ENCODE measurements around the gene UVSSA.

The UVSSA gene

DNA sequence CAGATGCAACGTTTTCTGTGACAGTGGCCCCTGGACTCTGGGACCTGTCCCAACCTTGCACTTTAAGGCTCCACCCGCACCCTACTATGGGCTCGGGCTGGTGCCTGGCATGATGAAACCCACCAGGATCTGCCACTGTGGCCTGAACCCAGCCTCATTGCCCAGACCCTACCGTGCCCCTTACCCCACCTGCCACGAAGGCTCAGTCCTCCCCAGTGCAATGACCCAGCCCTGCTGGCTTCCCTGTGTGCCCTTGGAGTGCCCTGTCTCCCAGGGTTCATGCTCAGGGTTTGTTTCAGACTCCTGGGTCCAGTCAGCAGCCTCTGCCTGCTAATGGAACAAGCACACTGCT, 3.1 kb downstream of the UVSSA start:
- DNase-seq, result no peak

DNA sequence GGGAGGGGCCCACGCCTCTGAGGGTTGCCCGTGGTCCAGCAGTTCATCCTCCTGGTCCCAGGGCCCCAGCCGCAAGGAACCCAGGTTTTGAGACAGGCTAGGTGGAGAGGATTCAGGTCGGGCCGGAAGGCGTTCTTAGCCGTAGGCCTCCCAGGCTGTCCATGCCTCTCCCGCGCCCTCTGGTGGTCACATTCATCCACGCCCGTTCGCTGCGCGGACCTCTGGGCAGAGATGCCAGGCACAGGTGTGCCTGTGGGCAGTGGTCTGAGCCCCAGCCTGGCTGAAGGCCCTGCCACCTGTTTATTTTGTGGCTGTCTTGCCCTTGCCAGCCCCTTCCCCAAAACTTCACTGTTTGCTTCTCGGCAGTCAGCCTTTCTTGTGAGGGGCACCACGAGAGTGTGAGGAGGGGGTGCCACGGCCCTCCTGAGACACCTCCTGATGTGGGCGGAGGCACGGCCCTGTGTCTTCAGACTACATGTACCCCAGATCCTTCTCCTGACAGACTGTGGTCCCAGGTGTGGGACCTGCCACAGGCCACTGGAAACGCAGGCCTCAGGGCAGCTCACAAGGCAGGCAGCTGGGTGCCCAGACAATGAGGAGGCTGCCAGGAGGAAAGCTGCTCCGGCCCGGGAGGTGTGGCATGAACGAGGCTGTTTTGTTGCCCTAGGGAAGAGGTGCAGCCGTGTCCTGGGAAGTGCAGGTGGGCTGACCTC, 5.0 kb downstream of the UVSSA start:
- peak; percentile 72 for DNase-seq

DNA sequence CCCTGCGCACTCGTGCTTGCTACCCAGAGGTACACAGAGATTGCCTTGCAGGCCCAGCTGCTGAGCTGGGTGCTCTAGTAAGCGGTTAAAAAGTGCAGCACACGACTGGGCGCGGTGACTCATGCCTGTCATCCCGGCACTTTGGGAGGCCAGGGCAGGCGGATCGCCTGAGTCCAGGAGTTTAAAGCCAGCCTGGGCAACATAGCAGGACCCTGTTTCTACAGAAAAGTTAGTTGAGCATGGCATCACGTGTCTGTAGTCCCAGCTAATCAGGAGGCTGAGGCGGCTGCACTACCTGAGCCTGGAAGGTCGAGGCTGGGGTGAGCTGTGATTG, 5.5 kb downstream of the UVSSA start:
- no peak for DNase-seq

DNA sequence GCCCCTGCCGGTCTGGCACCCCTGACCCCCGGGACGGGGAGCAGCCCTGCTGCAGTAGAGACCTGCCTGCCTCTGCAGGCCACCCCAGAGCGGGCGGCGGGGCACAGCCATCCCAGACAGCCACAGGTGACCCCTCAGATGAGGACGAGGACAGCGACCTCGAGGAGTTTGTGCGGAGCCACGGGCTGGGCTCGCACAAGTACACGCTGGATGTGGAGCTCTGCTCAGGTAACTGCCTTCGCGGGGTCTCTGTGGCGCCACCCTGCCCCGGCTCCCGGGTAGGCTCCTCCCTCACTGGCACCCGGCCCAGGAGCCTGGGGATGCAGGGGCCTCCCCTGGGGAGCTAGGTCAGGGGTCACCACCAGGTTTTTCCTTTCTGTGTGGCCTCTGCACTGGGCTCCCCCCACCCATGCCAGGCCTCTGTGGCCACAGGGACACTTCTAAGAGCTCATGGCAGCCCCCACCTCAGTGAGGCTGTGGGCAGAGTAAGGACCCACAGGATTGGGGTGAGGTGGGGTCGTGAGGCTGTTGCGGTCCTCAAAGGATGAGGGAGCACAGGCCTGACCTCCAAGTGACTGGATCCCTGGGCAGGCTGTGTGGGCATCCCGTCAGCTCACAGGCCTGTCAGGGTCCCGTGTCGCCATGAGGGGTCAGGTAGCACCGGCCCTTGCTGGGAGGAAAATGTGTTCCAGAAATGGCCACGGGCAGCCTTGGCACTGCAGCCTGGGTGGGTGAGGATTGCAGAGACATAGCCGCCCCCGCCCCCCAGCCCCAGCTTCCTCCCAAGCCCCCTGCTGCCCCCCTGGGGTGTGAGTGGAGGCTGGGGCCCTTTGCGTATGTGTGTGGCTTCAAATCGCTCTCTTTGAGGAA, 6.4 kb downstream of the UVSSA start:
- DNase-seq, result no peak

DNA sequence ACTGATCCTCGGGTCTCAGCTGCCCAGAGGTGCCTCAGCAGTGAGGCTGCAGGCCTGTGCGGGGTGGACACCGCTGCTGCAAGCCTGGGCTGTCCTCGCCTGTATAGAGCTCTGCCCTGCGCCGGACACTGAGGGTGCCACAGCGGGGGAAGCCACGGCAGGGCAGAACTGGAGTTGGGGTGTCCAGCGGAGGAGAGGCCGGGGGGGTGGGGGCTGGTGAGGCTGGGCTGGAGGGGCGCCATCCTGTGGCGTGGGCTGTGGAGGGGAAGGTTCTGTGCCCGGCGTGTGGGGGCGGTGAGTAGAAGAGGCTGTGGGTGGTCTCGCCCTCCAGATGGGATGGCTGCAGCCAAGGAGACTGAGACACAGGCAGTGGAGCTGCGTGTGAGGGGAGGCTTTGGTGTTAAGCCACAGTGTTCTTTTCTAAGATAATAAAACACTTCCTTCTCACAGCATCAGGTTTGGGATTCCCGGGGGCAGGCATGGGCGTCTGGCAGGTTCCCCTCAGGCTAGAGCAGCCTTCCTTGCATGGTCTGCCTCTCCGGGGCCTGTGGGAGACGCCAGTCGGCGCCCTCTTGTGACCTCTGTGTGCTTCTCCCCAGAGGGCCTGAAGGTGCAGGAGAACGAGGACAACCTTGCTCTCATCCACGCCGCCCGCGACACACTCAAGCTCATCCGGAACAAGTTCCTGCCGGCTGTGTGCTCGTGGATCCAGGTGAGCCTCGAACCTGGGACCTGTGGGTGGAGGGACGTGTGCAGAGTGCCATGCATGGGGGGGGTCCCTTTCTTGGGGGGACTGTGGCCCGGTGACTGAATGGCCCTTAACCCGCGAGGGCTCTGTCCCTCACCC, 7.4 kb downstream of the UVSSA start:
- no peak for DNase-seq

DNA sequence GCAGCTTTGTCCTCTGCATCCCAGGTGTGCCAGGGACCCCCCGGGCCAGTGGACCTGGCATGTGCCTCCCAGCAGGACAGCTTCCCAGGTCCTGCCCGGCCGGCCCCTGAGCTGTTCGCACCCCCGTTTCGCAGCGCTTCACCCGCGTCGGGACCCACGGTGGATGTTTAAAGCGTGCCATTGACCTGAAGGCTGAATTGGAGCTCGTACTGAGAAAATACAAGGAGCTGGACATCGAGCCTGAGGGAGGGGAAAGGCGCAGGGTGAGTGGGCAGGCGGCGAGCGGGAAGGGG, 7.9 kb downstream of the UVSSA start:
- no peak for DNase-seq

DNA sequence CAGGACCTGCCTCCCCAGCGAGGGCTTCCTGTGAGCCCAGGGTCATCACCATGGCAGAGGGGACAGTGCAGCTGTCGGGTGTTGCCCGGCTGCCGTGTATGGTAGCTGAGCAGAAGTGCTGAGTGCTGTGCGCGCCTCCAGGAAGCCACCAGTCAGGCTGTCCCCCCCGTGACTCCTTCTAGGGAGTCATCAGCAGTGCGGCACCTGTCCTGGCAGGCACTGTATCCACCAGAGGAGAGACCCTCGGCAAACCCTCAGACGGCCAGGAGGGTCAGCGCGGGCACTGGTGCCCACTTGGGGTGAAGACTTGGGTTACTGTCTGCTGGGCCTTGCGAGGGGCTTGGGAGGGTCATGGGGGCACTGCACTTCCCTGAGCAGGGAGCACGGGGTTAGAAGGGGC, 8.4 kb downstream of the UVSSA start:
- no peak for DNase-seq

DNA sequence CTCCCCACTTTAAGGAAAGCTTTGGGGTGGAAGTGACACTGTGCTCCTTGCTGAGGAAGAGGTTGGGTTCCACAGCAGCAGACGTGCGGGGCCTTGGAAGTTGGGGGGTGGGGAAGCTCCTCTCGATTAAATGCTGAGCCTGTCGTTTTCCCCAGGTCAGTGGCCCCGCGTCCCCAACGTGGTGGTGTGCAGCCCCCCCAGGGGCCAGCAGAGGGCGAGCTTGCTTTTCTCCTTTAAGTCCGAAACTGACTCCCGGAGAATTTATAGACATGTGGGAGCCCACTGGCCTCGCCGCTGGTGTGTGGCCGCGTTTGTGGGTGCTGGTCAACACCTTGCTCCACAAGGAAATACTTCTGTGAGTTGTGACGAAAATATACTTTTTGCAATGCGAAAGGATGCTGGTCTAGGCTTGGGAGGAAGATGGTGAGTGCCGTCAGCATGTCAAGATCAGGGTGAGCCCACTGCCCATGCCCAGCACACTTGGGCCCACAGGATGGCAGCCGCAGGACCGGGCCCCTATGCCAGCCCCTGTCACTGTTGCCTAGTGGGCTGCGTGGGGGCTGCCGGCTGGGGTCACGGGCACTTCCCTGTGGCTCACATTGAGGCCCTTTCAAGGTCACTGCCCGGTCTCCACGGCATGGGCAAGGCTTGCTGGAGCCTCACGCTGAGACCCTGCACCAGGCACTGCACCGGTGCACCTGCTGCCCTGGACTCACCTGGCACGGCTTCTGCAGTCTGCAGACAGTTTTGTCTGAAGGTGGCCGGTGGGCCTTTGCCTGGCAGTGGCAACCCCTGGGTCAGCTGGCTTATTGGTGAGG, 9.4 kb downstream of the UVSSA start:
- peak; percentile 43 for DNase-seq

DNA sequence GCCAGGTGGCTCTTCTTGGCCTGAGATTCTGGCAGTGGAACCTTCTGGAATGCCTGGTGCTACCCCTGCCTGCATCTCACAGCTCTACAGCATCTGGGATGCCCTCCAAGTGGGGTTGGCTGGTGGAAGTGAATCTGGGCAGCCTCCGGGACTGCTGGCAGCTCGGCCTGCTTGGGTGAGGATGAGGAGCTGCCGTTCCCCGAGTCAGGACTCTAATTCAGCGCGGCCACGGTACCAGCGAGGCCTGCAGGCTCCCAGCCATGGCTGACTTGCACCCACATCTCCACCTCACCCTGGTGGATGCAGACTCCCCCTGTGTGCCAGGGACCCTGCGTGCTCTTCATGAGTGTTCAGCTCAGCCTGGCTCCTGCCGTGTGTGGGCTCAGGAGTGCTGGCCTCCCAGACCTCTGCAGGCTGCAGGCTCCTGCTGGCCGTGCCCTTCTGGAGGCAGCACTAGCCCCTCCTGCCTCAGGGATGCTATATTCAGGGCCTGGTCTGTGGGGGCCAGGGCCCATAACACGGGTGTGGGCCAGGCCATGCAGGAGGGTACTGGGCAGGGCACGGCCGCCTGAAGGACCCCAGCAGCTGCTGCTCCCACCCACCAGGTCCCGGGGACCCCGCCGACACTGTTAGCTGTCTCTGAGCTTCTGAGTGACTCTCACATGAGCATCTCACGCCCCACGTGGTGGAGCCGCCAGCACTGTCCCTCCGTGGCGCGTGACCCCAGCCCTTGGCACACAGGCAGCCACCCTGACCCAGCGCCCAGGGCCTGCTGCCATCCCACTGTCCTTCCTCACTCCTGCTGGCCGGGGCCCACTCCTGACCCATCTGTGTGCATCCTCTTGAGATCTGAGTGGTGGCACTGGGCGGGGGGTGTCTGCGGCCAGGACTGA, 10.6 kb downstream of the UVSSA start:
- DNase-seq, result no peak

DNA sequence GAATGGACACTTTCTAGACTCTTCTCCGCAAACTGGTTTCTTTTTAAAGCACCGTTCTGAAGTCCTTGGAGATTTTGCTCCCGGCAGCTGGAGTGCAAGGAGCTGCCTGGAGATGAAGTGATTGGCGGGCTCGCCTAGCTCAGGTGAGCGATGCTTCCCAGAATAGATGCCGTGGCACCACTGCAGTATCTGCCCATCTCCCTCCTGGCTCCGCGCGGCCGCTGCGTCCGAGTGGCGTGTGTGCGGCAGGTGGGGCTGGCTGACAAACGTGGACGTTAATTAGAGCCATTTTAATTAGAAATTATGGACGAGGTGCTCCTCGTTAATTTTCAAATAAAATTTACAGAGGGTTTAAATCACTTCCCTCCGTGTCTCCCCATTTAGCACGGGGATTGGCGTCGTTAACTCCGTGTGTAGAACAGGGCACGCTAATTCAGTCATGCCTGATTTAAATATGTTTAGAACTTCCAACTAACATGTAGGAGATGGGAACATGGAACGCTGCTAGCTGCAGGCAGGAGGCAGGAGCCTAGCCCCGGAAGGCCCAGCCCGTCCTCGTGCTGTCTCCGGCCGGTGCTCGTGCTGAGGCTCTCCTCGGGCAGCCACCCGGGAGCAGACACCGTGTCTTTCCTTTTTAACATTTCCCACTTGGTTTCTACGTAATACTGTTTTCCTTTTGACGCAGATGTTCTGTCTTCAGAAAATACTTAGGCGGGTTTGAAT, 11.6 kb downstream of the UVSSA start:
- DNase-seq, result no peak

DNA sequence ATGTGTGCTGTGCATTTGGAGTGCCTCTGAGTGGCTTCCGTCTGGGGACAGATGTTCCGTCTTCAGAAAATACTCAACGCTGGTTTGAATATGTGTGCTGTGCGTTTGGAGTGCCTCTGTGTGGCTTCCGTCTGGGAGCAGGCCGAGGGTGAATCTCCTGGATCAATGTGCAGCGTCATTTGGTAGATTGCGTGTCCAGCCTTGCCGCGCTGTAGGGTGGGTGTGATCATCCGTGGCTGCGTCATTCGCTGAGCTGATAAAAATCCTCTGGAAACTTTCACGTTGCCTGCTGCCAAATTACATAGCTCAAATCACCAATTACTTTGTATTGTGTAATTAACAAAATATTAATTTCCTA, 12.1 kb downstream of the UVSSA start:
- DNase-seq, result no peak

DNA sequence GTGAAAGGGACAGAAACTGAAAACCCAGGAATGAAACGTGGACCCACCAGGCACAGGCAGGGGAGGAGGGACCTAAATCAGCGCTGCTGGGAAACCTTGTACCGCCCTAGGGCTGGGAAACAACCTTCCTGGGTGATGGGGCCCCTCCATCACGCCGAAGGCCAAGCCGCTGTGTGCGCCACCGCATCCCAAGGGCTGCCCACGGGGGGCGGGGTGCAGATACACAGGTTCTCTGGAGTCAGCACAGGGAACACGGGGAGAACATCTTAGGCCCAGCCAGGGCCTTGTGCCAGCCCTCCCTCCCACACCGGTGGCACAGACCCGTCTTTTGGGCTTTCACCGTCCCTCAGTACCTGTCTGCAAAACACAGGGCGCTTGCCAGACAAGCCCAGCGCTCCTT, 13.0 kb downstream of the UVSSA start:
- DNase-seq, result no peak

DNA sequence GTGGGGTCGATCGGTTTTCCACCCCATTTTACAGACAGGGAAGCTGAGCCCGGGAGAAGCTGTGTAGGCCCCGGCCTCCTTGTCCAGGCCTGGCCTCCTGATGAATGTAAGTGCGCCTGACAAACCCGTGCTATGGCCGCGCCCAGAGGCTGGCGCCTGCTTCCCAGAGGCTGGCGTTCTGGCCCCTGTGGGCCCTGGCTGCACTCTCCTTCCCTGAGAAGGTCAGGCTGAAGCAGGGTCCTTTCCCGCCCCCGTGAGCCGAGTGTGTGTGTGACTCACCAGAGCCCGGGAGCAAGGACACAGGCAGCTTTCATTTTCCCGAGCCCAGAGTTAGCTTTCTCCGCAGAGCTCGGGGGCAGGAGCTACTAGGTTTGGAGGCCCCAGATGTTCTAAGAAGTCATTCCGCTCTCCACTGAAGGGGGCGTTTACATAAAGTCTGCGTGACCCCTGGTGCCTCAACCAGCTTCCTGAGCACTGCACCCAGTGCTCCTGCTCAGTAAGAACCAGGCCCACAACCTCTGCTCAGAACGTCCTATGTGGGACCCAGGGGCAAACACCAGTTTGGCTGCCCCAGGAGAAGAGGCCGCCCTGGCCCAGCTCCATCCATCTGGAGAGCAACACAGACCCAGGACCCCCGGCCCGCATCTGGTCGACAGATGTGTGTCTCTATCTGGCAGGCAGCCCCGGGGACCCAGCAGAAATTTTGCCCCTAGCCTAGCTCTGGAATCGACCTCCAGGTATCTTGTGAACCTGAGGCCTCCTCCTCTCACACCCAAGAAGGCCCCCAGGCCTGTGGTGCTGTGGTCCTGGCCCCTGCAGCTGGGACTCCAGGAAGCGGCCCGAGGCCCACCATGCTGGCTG, 13.6 kb downstream of the UVSSA start:
- DNase-seq, result no peak

DNA sequence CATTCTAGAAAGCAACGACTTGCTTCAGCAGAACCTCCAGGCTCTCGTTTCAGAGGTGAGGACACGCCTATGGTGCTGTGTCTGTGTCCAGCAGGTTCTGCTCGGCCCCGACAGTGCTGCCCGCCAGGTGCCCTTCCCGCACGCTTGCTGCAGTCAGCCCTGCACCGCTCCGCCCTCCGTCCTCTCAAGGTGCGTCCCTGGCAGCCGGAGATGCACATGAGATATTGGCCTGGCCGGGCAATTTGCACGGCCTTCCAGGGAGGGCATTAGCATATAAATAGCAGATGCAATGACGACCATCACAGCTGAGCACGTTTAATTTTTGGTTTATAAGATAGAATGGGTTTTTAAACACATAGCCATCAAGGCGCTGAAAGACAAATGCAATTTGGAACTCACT, 14.4 kb downstream of the UVSSA start:
- DNase-seq, result no peak

DNA sequence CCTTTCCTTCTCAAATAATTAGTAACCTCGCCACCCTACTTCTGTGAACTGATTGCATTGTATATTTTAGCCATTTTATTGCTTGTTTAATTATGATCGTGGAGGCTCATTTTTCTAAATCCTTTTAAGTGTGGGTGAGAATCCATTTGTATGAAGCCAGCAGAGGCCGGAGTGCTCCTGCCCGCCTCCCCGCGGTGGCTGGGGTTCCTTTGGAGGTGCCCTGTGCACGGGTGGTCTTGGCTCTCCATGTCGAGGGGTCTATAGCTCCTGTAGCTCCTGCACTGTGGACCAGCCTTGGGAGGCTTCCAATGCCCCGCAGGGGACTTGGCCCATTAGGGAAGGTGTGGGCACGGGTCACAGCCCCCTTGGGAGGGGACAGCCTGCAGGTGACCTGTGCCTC, 15.0 kb downstream of the UVSSA start:
- no peak for DNase-seq

DNA sequence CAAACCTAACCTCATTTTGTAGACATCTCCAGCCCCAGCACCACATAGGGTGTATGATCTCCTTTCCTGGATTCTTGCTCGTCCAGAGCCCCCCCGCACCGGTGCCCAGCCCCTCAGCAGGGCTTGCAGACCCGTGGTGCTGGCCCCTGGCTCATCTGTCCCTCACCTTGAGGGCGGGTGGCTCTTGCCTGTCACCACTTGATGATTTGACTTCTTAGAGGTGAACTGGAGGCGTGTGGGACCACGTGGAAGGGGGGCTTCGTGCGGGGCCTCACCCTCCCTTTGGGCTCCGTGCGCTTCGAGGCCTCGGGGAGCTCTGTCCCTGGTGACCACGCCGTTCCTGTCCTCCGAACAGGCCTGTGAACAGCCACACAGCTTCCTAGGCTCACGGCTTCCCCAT, 15.5 kb downstream of the UVSSA start:
- no peak for DNase-seq

DNA sequence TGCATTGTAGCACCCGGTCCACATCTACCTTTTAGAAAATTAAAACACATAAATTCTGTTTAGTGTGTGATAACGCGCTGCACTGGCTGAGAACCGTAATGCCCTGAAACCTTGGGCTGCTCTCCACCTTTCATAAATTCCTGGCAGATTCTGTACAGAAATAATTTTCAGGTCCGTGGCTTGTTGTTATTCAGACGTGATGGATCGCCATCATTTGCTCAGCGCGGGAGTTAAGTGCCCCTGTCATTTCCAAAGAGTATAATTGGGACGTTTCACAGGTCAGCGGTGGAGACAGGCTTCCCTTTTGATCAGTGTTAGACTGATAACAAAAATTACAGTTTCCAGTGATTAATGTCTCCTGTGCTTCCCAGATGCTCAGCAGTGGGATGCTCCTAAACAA, 16.5 kb downstream of the UVSSA start:
- no peak for DNase-seq

DNA sequence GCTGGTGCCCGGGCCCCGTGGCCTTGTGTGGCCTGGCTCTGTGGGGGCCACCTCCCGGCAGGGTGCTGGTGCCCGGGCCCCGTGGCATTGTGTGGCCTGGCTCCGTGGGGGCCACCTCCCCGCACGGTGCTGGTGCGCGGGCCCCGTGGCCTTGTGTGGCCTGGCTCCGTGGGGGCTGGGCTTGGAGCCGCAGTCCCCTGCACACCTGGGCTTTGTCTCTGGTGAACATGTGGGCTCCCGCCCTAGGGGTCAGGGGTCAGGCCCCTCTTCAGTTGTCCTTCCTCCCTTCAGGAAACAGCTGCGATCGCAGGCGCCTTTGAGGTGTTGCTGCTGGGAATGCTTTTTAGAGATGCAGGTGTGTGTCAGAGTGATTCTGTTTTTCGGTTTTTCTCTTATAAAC, 17.2 kb downstream of the UVSSA start:
- DNase-seq, result no peak

DNA sequence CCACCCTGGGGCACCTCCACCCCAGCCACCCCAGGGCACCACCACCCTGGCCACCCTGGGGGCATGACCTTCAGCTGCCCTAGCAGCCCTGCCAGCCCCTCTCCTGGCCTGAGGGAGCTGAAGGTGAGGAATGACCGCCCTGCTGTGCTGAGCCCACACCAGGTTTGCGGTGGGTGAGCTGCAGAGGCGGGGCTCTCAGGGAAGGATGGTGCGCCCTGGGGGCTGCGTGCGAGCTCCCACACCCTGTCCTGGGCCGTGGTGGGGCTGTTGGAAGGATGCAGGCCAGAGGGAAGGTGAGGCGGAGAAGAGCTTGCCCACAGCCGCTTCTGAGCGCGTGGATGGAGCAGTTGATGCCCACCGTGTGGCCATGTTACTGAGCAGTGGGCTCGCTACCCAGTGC, 17.7 kb downstream of the UVSSA start:
- no peak for DNase-seq

Data from inflammatory macrophage treated with lipopolysaccharide for 4 hours (primary cell).